ENCODE results near the gene TMC7. TPM values are rescaled to one million over a fixed set of nuclear protein-coding genes. Genes with fewer than 3 reads are reported as not detected.
A peak's percentile ranks its signal among the peaks of the same experiment; 100 is the strongest.
"Not testable (repeated sequence)": the region's sequence is repeated elsewhere in the genome, so short reads cannot be mapped to it uniquely, and the experiment has no call there.

TMC7 gene
- 0.30 TPM for total RNA-seq

GRCh38 chr16:18983565-18984434 lies at the start of gene TMC7:
Gene TMC7 (plus strand): TSS chr16:18983934. CDS start chr16:18984064, 130 bp downstream.
- peak; percentile 71 for DNase-seq (ENCODE audit: low spot score)
- ATAC-seq = peak; percentile 99

GRCh38 chr16:18936727-18937340 lies 46.9 kb upstream of the TMC7 start:
- DNase-seq (ENCODE audit: low spot score) (no peak), ATAC-seq (no peak)

- no peak for DNase-seq (ENCODE audit: low spot score)
- no peak for ATAC-seq
Measured at GRCh38 chr16:18937390-18937789, 46.3 kb upstream of the TMC7 start.

- no peak for ATAC-seq
Measured at GRCh38 chr16:18938986-18939385, 44.7 kb upstream of the TMC7 start.

GRCh38 chr16:18941471-18941870 lies 42.3 kb upstream of the TMC7 start:
- ATAC-seq (no peak), DNase-seq (ENCODE audit: low spot score) (no peak)

More at GRCh38 chr16:18938986-18939385, 44.7 kb upstream of the TMC7 start:
- DNase-seq (ENCODE audit: low spot score) = no peak

GRCh38 chr16:18942061-18942460 lies 41.7 kb upstream of the TMC7 start:
- DNase-seq (ENCODE audit: low spot score) (no peak), ATAC-seq (no peak)

GRCh38 chr16:18943414-18943813 lies 40.3 kb upstream of the TMC7 start:
- no peak for DNase-seq (ENCODE audit: low spot score)

GRCh38 chr16:18945233-18945632 lies 38.5 kb upstream of the TMC7 start:
- DNase-seq (ENCODE audit: low spot score) (no peak), ATAC-seq (no peak)

More at GRCh38 chr16:18943414-18943813, 40.3 kb upstream of the TMC7 start:
- ATAC-seq = no peak

GRCh38 chr16:18948372-18949020 lies 35.2 kb upstream of the TMC7 start:
- DNase-seq (ENCODE audit: low spot score) (no peak), ATAC-seq (no peak)

- ATAC-seq = no peak
Measured at GRCh38 chr16:18950469-18951185, 33.1 kb upstream of the TMC7 start.

GRCh38 chr16:18953547-18953946 lies 30.2 kb upstream of the TMC7 start:
- ATAC-seq (no peak), DNase-seq (ENCODE audit: low spot score) (no peak)

More at GRCh38 chr16:18950469-18951185, 33.1 kb upstream of the TMC7 start:
- no peak for DNase-seq (ENCODE audit: low spot score)

GRCh38 chr16:18955874-18956580 lies 27.7 kb upstream of the TMC7 start:
- peak; percentile 41 for ATAC-seq
- DNase-seq (ENCODE audit: low spot score) = not testable (repeated sequence)

GRCh38 chr16:18956658-18957241 lies 27.0 kb upstream of the TMC7 start:
- ATAC-seq; DNase-seq (ENCODE audit: low spot score): not testable (repeated sequence)

GRCh38 chr16:18958621-18959029 lies 25.1 kb upstream of the TMC7 start:
- DNase-seq (ENCODE audit: low spot score) (no peak), ATAC-seq (no peak)

- no peak for DNase-seq (ENCODE audit: low spot score)
- ATAC-seq = no peak
Measured at GRCh38 chr16:18959031-18959505, 24.7 kb upstream of the TMC7 start.

GRCh38 chr16:18965555-18965954 lies 18.2 kb upstream of the TMC7 start:
- no peak for ATAC-seq
- no peak for DNase-seq (ENCODE audit: low spot score)

- ATAC-seq = no peak
- no peak for DNase-seq (ENCODE audit: low spot score)
Measured at GRCh38 chr16:18966791-18967190, 16.9 kb upstream of the TMC7 start.

GRCh38 chr16:18969050-18969854 lies 14.5 kb upstream of the TMC7 start:
- ATAC-seq (peak; percentile 100), DNase-seq (ENCODE audit: low spot score) (peak; percentile 83)

GRCh38 chr16:18969855-18970240 lies 13.9 kb upstream of the TMC7 start:
- no peak for DNase-seq (ENCODE audit: low spot score)

More at GRCh38 chr16:18969855-18970240, 13.9 kb upstream of the TMC7 start:
- ATAC-seq = no peak
